B cell (primary cell): Measurements from ENCODE around the gene TNRC6B. TPM values are rescaled to one million over a fixed set of nuclear protein-coding genes. Genes with fewer than 3 reads are reported as not detected.

Experiments used
- ATAC-seq: fragments of 200-7000 bp; cut with Tn5 transposase; one replicate; pipeline ENCODE4 v1.10.0; 2021; ENCODE audit warnings: low read depth, mild to moderate bottlenecking, moderate number of reproducible peaks, moderate library complexity
- CTCF ChIA-PET: fragments of 350-600 bp; sonication (Branson Sonifier 250); formaldehyde crosslinking; loops from one replicate; lab custom pipeline; 2021; ENCODE audit warnings: antibody characterized with exemption, inconsistent platforms; lab: Charles Lee
- POLR2A ChIA-PET: fragments of 350-600 bp; sonication (Branson Sonifier 250); formaldehyde crosslinking; loops from one replicate; lab custom pipeline; 2021; ENCODE audit warnings: antibody characterized with exemption; lab: Charles Lee
- DNase-seq: peaks from one replicate; pipeline ENCODE4 v3.0.0; 2013
- H2AFZ ChIP-seq: 2 replicates; pipeline ENCODE4 v1.6.1; 2012; ENCODE audit warnings: mild to moderate bottlenecking, low read depth, low read length; ENCODE audit not compliant: insufficient read depth, poor library complexity, severe bottlenecking
- H3K27ac ChIP-seq, 2 donors: 1 replicate in 1 of 2; 2 replicates in 1 of 2; pipeline ENCODE4 v1.5.1; 2012 to 2013; ENCODE audit warnings: low read length in 2 of 2, mild to moderate bottlenecking in 2 of 2, moderate library complexity in 1 of 2
- H3K27me3 ChIP-seq, 4 experiments: fragments of 200-600 bp in 1 of 4; sonication (generic) in 1 of 4; replicated peaks in 1 of 4; 1 replicate in 2 of 4; 2 replicates in 2 of 4; pipeline versions ENCODE4 v1.6.1 to v1.7.0; 2013 to 2016; ENCODE audit warnings: low read length in 3 of 4, mild to moderate bottlenecking in 2 of 4, mixed read lengths in 1 of 4, moderate library complexity in 1 of 4; ENCODE audit not compliant: insufficient read depth in 4 of 4, control insufficient read depth in 3 of 4; ENCODE audit errors: control extremely low read depth in 1 of 4
- H3K36me3 ChIP-seq, 2 experiments: replicated peaks in 1 of 2; 1 replicate in 1 of 2; 2 replicates in 1 of 2; pipeline versions ENCODE4 v1.6.1 to v1.7.1; 2013; ENCODE audit warnings: low read length in 1 of 2; ENCODE audit not compliant: insufficient read depth in 2 of 2, control insufficient read depth in 1 of 2; ENCODE audit errors: control extremely low read depth in 1 of 2, extremely low read depth in 1 of 2
- H3K4me1 ChIP-seq, 2 donors: fragments of 200-600 bp in 1 of 2; sonication (generic) in 1 of 2; 1 replicate in 1 of 2; 2 replicates in 1 of 2; pipeline versions ENCODE4 v1.5.1 to v1.6.1; 2013 to 2017; ENCODE audit warnings: low read length in 2 of 2; ENCODE audit not compliant: control insufficient read depth in 2 of 2, insufficient read depth in 2 of 2
- H3K4me2 ChIP-seq: replicated peaks from 2 replicates; pipeline ENCODE3; 2012; ENCODE audit warnings: mild to moderate bottlenecking, low read depth, low read length; ENCODE audit not compliant: poor library complexity, severe bottlenecking
- H3K4me3 ChIP-seq, 5 experiments: fragments of 200-600 bp in 1 of 5; sonication (generic) in 1 of 5; 1 replicate in 3 of 5; 2 replicates in 2 of 5; pipeline versions ENCODE4 v1.5.1 to v1.7.0; 2011 to 2016; ENCODE audit warnings: low read length in 4 of 5, mild to moderate bottlenecking in 4 of 5, low read depth in 2 of 5, control low read depth in 1 of 5, moderate library complexity in 1 of 5; ENCODE audit not compliant: insufficient read depth in 1 of 5; ENCODE audit errors: control extremely low read depth in 1 of 5, extremely low read depth in 1 of 5
- H3K79me2 ChIP-seq: fragments of 200-600 bp; sonication (generic); one replicate; pipeline ENCODE4 v1.6.0; 2016; ENCODE audit warnings: low read length; ENCODE audit not compliant: control insufficient read depth, insufficient read depth
- H3K9ac ChIP-seq: fragments of 200-600 bp; sonication (generic); 2 replicates; pipeline ENCODE4 v1.6.1; 2017; ENCODE audit warnings: mild to moderate bottlenecking, low read length, moderate library complexity
- H3K9me3 ChIP-seq, 3 donors: one replicate each; pipeline versions ENCODE4 v1.6.1 to v1.7.1; 2013; ENCODE audit warnings: low read length in 2 of 3; ENCODE audit not compliant: control insufficient read depth in 2 of 3, insufficient read depth in 1 of 3; ENCODE audit errors: control extremely low read depth in 1 of 3
- H4K20me1 ChIP-seq: 2 replicates; pipeline ENCODE4 v1.6.0; 2012; ENCODE audit warnings: mild to moderate bottlenecking, low read length; ENCODE audit not compliant: insufficient read depth, control insufficient read depth, poor library complexity, severe bottlenecking
- H3K27ac Mint-ChIP-seq: one replicate; pipeline ENCODE4 v1.8.0; 2021; ENCODE audit warnings: mixed read lengths
- H3K27me3 Mint-ChIP-seq: one replicate; pipeline ENCODE4 v1.8.0; 2021; ENCODE audit warnings: mixed read lengths
- H3K4me1 Mint-ChIP-seq: one replicate; pipeline ENCODE4 v1.8.0; 2021; ENCODE audit warnings: mixed read lengths
- H3K4me3 Mint-ChIP-seq: one replicate; pipeline ENCODE4 v1.8.0; 2021; ENCODE audit warnings: mixed read lengths
- H3K9me3 Mint-ChIP-seq: one replicate; pipeline ENCODE4 v1.8.0; 2022; ENCODE audit warnings: mixed read lengths; ENCODE audit not compliant: insufficient read depth
- CTCF ChIP-seq: fragments of 200-600 bp; IDR thresholded peaks from one replicate; pipeline ENCODE4 v1.8.0; 2022; ENCODE audit warnings: antibody characterized with exemption, mild to moderate bottlenecking
- EZH2 ChIP-seq: IDR thresholded peaks from 2 replicates; pipeline ENCODE4 v1.6.1; 2012; ENCODE audit warnings: borderline replicate concordance, low read depth, mild to moderate bottlenecking, moderate library complexity, low read length; ENCODE audit not compliant: insufficient read depth, poor library complexity, severe bottlenecking
- WGBS: methylation state at CpG from one replicate; pipeline ENCODE4 v1.1.5; 2013; ENCODE audit warnings: missing lambda C conversion rate; ENCODE audit not compliant: insufficient coverage; 5-methylcytosine and 5-hydroxymethylcytosine counted together
- intact Hi-C: fragments of 100-400 bp; cut with micrococcal nuclease; formaldehyde crosslinking; loops from one replicate; pipeline ENCODE4 v1.10.0; 2022
- polyA plus RNA-seq: library from polyadenylated mRNA; depleted of rRNA; stranded (reverse); fragments of >200 nt; gene quantifications from 2 replicates; pipeline ENCODE4 v1.2.3, GENCODE V29; 2012
- total RNA-seq, 2 donors: library from RNA; stranded (reverse); fragments of 120-200 nt in 1 of 2; gene quantifications; 1 replicate in 1 of 2; 2 replicates in 1 of 2; pipeline versions ENCODE4 v1.2.3 to v1.2.4, GENCODE V29; 2013 to 2022

TNRC6B gene
- total and polyA plus RNA-seq, 2 donors (not counting 1 experiment from before 2014, with no cell fraction given), result 28.8 to 210 TPM

GRCh38 chr22:40381461-40381860, 203.7 kb downstream of the TNRC6B start:
- Histone ChIP-seq H3K79me2 (peaks cover 84% of the 10 kb centered on the region), H3K9me3 (no peaks in the 10 kb centered on the region), H3K9ac (no peak overlapping the region), H2AFZ (no peak overlapping the region), H3K27me3 (no peaks in the 10 kb centered on the region), H3K4me3 (no peak overlapping the region), H3K36me3 (peaks cover 0 to 2% of the 10 kb centered on the region in 2 experiments), H4K20me1 (no peaks in the 10 kb centered on the region), H3K4me1 (peaks cover 66 to 82% of the 10 kb centered on the region in 2 donors), H3K4me2 (no peak overlapping the region), H3K27ac (no peak overlapping the region)
- ChIA-PET CTCF (interaction anchor here (3.2 to 5.3 kb wide), 2 partner anchors 17 to 55 kb away, joined by 15 to 28 read pairs; no protein-coding TSS in a partner anchor), POLR2A (no interaction called here)
- Mint-ChIP-seq H3K27ac (no peak overlapping the region), H3K4me3 (no peak overlapping the region), H3K9me3 (no peaks in the 10 kb centered on the region), H3K4me1 (peaks cover 66% of the 10 kb centered on the region), H3K27me3 (no peaks in the 10 kb centered on the region)
- DNase-seq (no peak), ATAC-seq (no peak)
- WGBS, result no CpG with 5 or more reads among the region's 3 CpGs
- TF ChIP-seq EZH2 (no peak), CTCF (no peak)
- intact Hi-C loops, result no loop called here

GRCh38 chr22:40383905-40384304, 206.2 kb downstream of the TNRC6B start:
- TF ChIP-seq EZH2, result no peak
- no peak for TF ChIP-seq CTCF
- Mint-ChIP-seq H3K9me3 (no peaks in the 10 kb centered on the region), H3K4me1 (peaks cover 69% of the 10 kb centered on the region), H3K27me3 (no peaks in the 10 kb centered on the region), H3K4me3 (peak overlapping the region; percentile 44), H3K27ac (peak overlapping the region; percentile 87)
- ChIA-PET POLR2A (interaction anchor here (0.7 kb wide), 1 partner anchor 16 kb away, joined by 5 read pairs; no protein-coding TSS in a partner anchor), CTCF (interaction anchor here (3.2 to 5.3 kb wide), 2 partner anchors 14 to 53 kb away, joined by 15 to 28 read pairs; no protein-coding TSS in a partner anchor)
- Histone ChIP-seq H3K27ac (peak overlapping the region; percentile 39 to 87), H3K36me3 (peaks cover 0 to 2% of the 10 kb centered on the region in 2 experiments), H3K4me1 (peaks cover 68 to 81% of the 10 kb centered on the region in 2 donors), H3K27me3 (no peaks in the 10 kb centered on the region), H3K4me2 (peak overlapping the region; percentile 4), H2AFZ (no peak overlapping the region), H3K9ac (no peak overlapping the region), H3K79me2 (peaks cover 86% of the 10 kb centered on the region), H3K4me3 (no peak overlapping the region), H4K20me1 (no peaks in the 10 kb centered on the region), H3K9me3 (no peaks in the 10 kb centered on the region)
- no CpG with 5 or more reads among the region's 3 CpGs for WGBS
- ATAC-seq, result no peak
- no peak for DNase-seq
- intact Hi-C loops, result no loop called here
